Activated CD8-positive, alpha-beta memory T cell treated with anti-CD3 and anti-CD28 coated beads, Interleukin-2, amount 50 U/mL, for 1 hour (primary cell): Measurements from ENCODE around the gene CHURC1.

Experiments
- DNase-seq: peaks from one replicate; pipeline ENCODE4 v3.0.0-alpha.2; 2020; ENCODE audit errors: extremely low read depth

CHURC1 gene

GRCh38 chr14:64938972-64939816 lies 24.9 kb downstream of the CHURC1 start:
- DNase-seq, result no peak

- no peak for DNase-seq
Observed at GRCh38 chr14:64939817-64940190, 25.5 kb downstream of the CHURC1 start.

- DNase-seq, result no peak
Observed at GRCh38 chr14:64940336-64940910, 26.2 kb downstream of the CHURC1 start.

GRCh38 chr14:64942531-64943111 lies 28.4 kb downstream of the CHURC1 start, which contains the start of gene GPX2:
GPX2 (minus strand) TSS chr14:64942745; CDS start chr14:64942726, 19 bp downstream.
- DNase-seq, result no peak

GRCh38 chr14:64943556-64943955 lies 29.3 kb downstream of the CHURC1 start:
- DNase-seq, result no peak

GRCh38 chr14:64944041-64944440 lies 29.8 kb downstream of the CHURC1 start:
- DNase-seq, result no peak

GRCh38 chr14:64944861-64945260 lies 30.6 kb downstream of the CHURC1 start:
- no peak for DNase-seq

GRCh38 chr14:64945431-64946178 lies 31.4 kb downstream of the CHURC1 start:
- no peak for DNase-seq

- no peak for DNase-seq
Observed at GRCh38 chr14:64946310-64947045, 32.2 kb downstream of the CHURC1 start.

GRCh38 chr14:64947710-64948611 lies 33.7 kb downstream of the CHURC1 start:
- no peak for DNase-seq

GRCh38 chr14:64948612-64949210 lies 34.5 kb downstream of the CHURC1 start:
- DNase-seq, result no peak

- DNase-seq, result no peak
Observed at GRCh38 chr14:64950889-64951288, 36.6 kb downstream of the CHURC1 start.

- DNase-seq, result no peak
Observed at GRCh38 chr14:64951291-64951690, 37.0 kb downstream of the CHURC1 start.

- DNase-seq, result no peak
Observed at GRCh38 chr14:64951724-64952123, 37.5 kb downstream of the CHURC1 start.

GRCh38 chr14:64952598-64953309 lies 38.5 kb downstream of the CHURC1 start:
- no peak for DNase-seq

GRCh38 chr14:64953310-64953654 lies 39.0 kb downstream of the CHURC1 start:
- DNase-seq, result no peak

GRCh38 chr14:64953661-64954060 lies 39.4 kb downstream of the CHURC1 start:
- no peak for DNase-seq

- no peak for DNase-seq
Observed at GRCh38 chr14:64954491-64955240, 40.4 kb downstream of the CHURC1 start.

- no peak for DNase-seq
Observed at GRCh38 chr14:64955297-64955696, 41.0 kb downstream of the CHURC1 start.
